ENCODE measurements around the gene SOWAHA.

DNA sequence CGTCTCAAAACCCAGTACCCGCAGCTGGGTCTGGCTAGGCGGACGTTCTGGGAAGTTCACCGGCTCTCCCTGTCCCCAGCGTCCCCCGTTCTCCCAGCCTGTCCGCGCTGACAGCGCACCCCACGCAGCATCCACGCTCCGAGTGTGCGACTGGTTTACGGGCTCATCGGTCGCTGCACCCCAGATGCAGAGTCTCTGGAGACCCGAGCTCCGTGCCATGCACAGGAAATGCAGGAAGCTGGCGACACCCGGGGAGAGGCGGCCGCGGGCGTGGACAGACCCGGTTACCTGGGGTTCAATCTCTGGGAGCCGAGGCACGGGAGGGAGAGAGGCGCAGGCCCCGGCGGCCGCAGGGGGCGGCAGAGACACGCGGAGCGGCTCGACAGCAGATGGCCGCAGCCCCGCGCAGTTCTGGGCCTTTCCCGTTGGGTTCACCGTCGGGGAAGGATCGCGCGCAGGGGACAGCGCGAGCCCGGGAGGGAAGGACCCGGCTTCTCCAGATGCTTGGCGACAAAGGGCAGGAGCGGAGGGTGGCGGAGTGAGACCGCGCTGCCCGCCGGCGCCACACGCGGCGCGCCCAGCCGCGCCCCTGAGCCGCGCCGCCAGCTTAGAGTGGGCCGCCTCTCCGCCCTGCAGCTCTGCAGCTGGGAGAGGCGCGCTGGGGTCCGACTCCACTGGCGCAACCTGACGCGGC lies 16.8 kb downstream of the SOWAHA start:
- TF ChIP-seq CTCF (conservative IDR thresholded peaks at IDR 0.05; ENCODE audit: low read depth, low read length) (peak; percentile 88), RCOR1 (IDR thresholded peaks at IDR 0.05; ENCODE audit: insufficient replicate concordance, low read length) (peak; percentile 62), SMC3 (IDR thresholded peaks at IDR 0.05; ENCODE audit: low read depth, low read length) (peak; percentile 64), MAZ (IDR thresholded peaks at IDR 0.05; ENCODE audit: borderline replicate concordance, low read depth, low read length) (peak; percentile 73; the same call in 1 of the 2 replicates), POLR2A (IDR thresholded peaks at IDR 0.05; ENCODE audit: low read depth, low read length) (peak; percentile 24; the same call in 1 of the 2 replicates), CEBPB (IDR thresholded peaks at IDR 0.05; ENCODE audit: low read depth, low read length) (no peak), MXI1 (IDR thresholded peaks at IDR 0.05; ENCODE audit: borderline replicate concordance, low read depth, low read length) (peak; percentile 78)
- TF ChIP-seq, protein P1, sequence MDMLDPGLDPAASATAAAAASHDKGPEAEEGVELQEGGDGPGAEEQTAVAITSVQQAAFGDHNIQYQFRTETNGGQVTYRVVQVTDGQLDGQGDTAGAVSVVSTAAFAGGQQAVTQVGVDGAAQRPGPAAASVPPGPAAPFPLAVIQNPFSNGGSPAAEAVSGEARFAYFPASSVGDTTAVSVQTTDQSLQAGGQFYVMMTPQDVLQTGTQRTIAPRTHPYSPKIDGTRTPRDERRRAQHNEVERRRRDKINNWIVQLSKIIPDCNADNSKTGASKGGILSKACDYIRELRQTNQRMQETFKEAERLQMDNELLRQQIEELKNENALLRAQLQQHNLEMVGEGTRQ (IDR thresholded peaks at IDR 0.05; ENCODE audit: low read depth, low read length), result no peak
